Panc1 (cell line): ENCODE data around the gene STRADA.

Experiments
- POLR2AphosphoS5 ChIP-seq: IDR thresholded peaks from 2 replicates; pipeline ENCODE4 v1.6.1; 2012; ENCODE audit warnings: mild to moderate bottlenecking, low read depth, low read length, moderate library complexity
- SIN3A ChIP-seq: IDR thresholded peaks from 2 replicates; pipeline ENCODE4 v1.6.1; 2012; ENCODE audit warnings: low read depth, mild to moderate bottlenecking, low read length, moderate library complexity, borderline replicate concordance; ENCODE audit not compliant: insufficient read depth
- TF ChIP-seq, protein P1 (sequence below): fragments of 450-650 bp; IDR thresholded peaks from 2 replicates; pipeline ENCODE4 v1.5.1; 2017; ENCODE audit warnings: mild to moderate bottlenecking

DNA sequence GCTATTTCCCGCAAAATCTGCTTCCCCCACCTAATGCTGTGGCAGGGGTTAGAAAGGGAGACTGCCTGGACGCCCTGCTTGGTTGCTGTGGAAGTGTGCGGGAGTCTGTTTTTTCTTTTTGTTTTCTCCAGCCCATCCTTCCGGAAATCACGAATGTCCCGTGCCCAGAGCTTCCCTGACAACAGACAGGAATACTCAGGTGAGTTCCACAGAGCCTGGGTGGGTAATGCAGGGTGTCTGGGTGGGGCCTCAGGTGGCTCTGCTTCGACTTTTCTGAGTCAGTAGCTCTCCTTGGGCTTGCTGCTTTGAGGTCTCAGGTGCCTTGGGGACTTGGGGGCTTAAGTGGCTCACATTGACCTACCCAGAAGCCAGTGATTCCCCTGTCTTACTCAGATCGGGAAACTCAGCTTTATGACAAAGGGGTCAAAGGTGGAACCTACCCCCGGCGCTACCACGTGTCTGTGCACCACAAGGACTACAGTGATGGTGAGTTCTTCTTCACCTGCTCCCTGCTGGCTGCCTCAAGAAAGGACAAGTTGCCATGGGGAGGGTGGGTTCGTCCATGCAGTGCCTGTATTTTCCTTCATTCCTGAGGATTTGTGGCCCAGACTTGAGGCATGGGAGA is 53.1 kb downstream of the STRADA start:
- TF ChIP-seq, protein P1, sequence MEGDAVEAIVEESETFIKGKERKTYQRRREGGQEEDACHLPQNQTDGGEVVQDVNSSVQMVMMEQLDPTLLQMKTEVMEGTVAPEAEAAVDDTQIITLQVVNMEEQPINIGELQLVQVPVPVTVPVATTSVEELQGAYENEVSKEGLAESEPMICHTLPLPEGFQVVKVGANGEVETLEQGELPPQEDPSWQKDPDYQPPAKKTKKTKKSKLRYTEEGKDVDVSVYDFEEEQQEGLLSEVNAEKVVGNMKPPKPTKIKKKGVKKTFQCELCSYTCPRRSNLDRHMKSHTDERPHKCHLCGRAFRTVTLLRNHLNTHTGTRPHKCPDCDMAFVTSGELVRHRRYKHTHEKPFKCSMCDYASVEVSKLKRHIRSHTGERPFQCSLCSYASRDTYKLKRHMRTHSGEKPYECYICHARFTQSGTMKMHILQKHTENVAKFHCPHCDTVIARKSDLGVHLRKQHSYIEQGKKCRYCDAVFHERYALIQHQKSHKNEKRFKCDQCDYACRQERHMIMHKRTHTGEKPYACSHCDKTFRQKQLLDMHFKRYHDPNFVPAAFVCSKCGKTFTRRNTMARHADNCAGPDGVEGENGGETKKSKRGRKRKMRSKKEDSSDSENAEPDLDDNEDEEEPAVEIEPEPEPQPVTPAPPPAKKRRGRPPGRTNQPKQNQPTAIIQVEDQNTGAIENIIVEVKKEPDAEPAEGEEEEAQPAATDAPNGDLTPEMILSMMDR: no peak
- TF ChIP-seq SIN3A (no peak), POLR2AphosphoS5 (no peak)
